GM20431 (cell line): Measurements from ENCODE around the gene PAMR1.
"Not testable (repeated sequence)": the region's sequence is repeated elsewhere in the genome, so short reads cannot be mapped to it uniquely, and the experiment has no call there.

ENCODE experiments used
- in situ Hi-C: fragments of 300-500 bp; cut with MseI, MboI; formaldehyde crosslinking; loops from one replicate; pipeline ENCODE4 v1.15.0; 2020; ENCODE audit warnings: low sequenced_read_pairs; ENCODE audit not compliant: unreplicated experiment

PAMR1 gene

DNA sequence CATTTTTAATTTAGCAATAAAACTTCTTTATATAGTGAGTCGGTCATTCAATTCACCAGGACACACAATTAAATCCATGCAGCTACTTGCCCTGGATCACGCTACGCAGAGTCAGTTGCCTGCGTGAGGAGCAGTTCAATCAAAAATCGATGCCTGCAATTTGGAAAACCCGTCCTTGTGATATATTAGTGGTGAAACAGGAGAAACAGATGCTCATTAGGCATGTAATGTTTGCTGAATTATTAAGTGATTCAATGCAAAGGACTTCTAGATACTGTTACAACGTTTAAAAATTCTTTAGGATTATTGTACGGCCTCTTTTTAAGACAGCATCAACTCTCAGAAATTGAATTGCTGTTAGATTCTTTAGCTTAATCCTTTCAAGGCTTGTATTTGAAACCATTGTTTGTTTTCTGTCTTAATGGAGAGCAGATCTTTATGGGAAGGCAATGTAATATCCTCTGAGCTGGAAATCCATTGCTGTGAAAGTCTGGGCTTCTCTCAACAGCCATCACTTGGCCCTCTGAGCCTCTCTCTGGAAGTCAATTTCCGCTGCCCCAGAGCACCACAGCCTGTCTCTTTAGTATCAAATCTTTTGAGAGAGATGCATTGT is 20.1 kb upstream of the PAMR1 start:
- in situ Hi-C loops: no loop called here

DNA sequence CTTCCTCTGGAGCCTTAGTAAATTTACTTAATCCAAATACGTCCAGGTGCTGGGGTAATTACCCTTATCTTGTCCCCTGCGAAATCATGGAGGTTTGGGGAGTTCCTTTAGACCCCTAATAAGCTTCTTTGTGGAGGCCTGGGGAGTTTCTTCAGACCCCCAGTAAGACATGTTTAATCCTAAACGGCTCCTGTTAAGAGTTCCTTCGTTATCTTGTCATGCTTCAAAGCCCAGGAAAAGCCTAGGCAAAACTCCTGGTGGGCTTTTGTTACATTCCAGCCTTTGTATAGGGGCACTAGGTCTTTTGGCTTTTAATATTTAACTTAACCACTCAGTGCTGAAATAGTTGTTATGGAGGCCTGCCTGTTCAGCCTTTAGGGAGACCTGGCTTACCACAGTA is 18.1 kb upstream of the PAMR1 start:
- in situ Hi-C loops: no loop called here

DNA sequence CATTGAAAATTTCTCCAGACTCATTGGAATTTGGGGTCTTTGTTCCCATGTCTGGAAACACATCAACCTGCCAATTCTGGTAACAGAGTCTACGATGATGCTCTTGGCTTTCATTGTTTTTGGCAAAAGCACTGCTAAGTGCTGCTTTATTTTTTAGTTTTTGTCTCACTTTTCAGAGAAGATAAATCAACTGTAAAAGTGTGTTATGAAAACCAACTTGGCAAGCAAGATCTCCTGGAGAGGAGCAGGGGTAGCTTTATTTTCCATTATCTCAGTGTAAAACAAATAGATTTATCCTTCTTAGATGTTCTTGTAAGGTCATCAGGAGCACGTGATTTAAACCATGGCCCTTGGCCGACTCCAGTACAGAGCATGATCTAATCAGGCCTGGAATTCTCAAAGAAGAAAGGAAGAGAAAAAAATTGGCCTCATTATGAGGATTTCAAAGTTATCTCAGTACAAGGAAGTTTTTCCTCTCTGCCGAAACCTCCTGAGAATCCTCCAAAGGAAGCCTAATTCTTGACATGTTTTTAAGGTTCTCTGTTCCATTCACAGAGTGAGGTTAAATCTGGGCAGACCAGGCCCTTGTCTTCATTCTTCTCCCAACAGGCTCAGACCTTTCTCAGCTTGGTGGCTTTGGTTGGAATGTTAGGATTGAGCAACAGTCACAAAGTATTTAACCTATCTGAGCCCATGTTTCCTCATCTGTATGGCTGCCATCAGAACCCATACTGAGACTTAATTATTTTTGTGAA is 16.4 kb upstream of the PAMR1 start:
- in situ Hi-C loops: no loop called here

DNA sequence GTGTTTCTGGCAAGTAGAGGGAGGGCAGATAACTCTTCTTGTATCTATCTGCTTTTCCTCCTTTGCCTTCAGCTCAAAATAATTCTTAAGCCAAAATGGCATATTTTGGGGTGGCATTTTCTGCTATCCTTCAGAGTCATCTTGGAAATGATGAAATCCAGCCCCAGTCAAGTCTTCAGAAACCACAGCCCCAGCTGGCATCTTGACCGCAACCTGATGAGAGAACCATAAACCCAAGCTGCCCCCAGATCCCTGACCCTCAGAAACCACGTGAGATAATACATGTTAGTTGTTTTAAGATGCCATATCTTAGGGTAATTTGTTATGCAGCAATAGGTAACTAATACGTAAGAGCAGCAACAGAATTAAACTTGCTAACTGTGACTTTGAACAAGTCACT is 15.1 kb upstream of the PAMR1 start:
- in situ Hi-C loops: no loop called here

DNA sequence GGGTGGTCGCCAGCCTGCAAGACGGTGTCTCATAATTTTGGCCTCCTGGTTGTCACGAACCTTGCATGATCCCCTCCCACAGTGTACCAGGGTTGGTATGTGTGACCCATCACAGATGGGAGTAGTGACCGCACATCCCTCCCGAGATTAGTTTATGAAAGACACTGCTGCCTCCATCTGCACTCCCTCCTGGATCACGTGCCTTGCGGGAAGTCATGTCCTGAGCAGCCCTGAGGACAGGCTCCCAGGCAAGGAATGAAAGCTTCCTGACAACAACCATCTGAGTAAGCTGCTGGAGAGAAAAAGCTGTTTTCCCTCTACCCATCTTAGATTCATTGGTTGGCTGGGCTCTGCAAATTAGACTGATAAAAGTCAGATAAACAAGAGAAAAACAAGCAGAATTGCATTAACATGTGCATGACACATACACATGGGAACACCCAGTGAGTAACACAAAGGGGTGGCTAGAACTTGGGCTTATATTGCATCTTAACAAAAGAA is 14.4 kb upstream of the PAMR1 start:
- in situ Hi-C loops: no loop called here

DNA sequence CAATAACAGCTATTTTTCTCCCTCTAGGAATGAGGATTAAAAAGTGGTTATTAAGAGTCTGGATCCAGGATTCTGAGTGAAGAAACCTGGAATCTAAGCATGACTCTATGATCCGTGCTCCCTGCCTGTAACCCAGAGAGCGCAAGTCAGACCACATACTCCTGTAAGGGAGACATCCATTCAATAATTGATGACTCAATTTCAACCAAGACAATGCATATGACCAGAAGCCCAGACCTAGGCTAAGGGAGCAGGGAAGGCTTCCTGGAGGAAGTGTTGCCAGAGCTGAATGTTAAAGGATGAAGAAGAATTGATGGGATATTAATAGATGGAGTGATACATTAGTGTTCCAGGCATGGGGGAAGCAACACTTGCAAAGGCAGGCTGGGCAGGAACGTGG is 13.8 kb upstream of the PAMR1 start:
- in situ Hi-C loops: no loop called here

DNA sequence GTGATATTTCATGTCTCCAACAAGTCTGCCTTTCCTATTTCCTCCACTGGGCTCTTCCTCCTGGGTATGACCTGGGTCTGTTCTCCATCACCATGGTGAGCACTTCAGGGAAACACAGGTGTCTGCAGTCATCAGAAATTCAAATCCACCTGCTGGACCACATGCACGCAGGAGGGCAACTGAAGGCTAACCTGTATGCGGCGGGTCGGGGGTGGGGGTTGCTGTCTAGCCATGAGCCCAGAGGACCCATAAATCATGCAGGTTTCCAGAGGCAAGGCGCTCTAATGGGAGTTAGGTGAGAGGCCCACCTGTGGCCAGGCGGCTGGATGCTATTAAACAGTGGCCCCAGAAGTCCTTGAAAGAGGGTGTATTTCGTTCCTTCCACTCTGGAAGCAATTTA is 11.1 kb upstream of the PAMR1 start:
- in situ Hi-C loops: no loop called here

DNA sequence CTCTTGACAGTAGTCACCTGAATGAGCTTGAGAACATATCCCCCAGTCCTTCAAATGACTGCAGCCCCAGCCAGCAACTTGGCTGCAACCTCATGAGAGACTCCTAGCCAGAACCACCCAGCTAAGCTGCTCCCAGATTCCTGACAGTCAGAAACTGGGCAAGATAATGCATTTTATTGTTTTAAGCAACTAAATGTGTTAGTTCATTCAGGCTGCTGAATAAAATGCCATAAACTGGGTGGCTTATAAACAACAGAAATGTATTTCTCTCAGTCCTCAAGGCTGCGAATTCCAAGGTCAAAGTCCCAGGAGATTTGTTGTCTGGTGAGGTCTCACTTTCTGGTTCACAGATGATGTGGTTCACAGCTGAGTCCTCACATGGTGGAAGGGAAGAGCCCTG is 5.8 kb upstream of the PAMR1 start:
- in situ Hi-C loops: no loop called here

DNA sequence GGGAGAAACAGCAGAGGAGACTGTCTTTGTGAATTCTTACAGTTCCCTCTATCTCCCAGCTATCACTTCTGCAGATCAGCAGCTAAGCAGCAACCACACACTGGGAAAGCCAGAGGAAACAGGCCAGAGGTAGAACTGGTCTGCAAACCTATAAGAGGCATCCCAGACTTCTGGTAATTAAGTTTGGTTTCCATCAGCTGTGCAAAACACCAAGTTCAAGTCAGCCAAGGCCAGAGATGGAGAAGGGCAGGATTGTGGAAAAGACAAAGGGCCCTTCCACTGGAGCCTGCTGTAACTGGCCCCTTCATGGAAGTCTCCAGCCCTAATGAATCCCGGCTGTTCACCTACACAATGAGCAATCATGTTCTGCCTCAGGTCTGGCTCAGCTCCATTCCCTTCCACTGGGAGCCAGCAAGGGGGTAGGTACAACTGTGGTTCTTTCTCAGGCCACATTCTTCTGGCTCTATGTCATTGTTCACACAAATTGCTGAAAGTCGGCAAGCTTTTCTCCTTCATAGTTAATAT is 4.6 kb upstream of the PAMR1 start:
- in situ Hi-C loops: no loop called here

DNA sequence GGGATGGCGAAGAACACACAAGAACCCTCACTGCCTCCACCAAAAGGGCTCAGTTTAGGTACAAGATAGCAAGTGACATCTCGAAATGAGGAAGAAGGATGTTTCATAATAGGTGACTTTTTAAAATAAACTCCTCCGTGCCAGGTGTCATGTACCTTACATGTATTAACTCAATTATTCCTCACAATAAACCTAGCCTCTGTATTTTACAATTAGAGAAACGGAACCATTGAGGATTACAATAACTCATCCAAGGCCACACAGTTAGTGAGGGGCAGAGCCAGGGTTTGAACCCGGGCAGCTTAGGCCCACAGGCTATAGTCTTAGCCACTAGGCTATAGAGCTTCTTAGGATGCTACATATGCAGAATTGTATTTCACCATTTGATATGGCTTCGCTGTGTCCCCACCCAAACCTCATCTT is 965 bp upstream of the PAMR1 start:
- in situ Hi-C loops: no loop called here

DNA sequence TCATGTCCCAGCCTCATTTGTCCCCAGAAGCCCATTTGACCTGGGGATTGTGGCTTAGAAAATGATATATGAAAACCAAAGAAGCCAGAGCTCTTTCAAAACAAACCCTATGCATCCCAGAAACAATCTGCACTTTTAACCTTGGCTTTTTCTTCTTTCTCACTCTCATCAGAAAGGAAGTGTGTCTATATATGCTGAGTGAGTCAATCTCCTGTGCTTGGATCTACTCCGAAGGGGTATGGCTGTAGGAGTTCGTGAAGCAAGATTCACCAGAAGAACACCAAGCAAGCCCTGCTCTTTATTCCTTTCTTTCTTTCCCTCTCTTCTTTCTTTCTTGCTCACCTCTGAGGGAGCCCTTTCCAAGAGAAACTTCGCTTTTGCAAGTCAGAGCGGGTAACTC is 636 bp downstream of the PAMR1 start:
- in situ Hi-C loops: no loop called here

DNA sequence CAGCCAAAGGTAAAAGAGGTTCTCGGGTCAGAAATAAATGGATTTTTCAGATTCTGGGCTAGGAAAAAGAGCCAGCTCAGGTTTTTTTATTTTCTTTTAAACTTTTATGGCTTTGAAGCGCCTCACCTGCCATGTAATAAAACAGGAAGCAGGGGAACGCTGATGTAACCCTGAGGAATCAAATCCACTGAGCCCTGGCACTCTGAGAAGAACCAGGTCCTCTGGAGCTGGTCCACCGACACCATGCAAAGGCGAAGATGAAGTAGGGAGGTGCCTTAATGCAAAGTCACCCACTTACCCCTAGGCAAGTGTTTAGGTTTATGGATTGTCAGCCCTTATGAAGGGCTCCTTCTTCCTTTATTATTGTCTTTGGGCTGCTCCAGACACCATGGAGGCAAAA is 1.6 kb downstream of the PAMR1 start:
- in situ Hi-C loops: no loop called here

DNA sequence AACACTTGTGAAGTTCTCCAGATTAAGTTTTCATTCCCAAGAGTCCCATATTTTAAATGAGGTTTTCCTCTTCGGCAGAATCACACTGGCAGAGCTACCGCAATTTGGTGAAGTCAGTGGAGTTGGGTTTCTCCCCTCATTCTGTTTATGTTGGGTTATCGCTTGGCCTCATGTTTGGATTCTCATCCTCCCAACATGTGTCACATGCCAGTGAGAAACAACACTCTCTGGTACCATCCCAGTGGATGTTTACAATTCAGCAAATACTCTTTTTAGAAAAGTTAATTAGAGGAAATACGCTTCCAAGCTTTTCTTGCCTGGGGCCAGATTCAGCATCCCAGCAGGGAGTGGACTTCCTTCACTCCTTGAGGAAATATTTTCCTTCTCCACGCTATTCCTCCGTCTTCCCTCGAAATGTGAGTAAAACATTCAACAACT is 2.1 kb downstream of the PAMR1 start:
- in situ Hi-C loops: no loop called here

DNA sequence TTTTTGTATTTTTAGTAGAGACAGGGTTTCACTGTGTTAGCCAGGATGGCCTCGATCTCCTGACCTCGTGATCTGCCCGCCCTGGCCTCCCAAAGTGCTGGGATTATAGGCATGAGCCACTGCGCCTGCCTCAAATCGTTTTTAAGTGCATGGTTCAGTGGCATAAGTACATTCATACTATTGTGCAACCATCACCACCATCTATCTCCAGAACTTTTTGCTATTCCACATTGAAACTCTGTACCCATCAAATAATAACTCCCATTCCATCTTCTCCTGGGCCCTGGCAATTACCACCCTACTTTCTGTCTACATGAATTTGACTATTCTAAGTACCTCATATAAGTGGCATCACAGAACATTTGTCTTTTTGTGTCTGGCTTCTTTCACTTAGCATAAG is 3.3 kb downstream of the PAMR1 start:
- in situ Hi-C loops: not testable (repeated sequence)

DNA sequence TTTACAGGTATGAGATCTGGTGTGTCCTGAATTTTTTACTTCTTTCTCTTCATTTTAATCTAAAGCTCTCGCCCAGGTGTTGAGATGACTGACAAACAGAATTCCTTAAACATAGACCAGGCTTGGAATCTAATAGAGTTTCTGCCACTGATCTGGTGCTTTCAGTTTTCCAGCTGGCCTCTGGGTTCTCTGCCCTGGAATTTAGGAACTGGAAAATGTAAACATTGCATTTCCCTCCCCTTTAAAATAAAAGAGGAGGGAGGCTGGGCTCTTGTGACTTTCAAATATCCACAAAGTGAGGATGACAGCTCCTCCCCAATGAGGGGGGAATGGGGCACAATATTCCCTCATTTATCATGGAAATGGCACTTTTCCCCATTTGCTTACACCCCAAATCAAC is 5.0 kb downstream of the PAMR1 start:
- in situ Hi-C loops: no loop called here

DNA sequence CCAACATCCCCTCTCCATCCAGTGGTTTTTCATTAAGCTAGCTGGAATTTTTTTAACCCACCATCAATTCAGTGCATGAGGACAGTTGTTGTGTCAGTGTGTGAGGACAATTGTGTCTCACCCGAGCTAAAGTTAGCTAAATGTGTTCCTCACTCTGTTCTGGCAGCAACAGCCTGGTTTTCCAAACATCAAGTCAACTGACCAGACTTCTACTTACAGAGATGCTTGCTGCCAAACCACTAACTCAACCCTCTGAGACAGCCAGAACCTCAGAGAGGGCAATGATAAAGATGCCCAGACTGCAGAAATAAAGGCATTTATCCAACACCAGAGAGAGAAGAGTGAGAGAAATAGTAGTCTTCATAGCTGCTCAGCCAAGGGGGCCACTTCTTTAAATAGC is 6.7 kb downstream of the PAMR1 start:
- in situ Hi-C loops: no loop called here

DNA sequence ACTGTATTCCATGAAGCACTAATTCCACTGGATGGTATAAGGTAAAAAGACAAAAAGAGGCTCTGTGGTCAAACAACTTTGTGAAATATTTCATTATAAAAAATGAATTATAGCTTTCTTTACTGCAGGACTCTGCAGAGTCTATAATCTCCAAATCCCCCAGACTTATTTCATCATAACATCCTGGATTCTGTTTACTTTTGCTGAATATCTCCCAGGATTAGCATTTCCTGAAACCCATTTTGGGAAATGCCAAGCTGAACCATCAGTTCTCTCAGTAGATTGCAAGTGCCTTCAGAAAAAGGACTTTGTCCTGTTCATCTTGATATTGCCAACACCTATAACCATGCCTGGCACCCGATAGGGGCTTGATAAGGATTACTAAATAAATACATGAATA is 7.9 kb downstream of the PAMR1 start:
- in situ Hi-C loops: no loop called here

DNA sequence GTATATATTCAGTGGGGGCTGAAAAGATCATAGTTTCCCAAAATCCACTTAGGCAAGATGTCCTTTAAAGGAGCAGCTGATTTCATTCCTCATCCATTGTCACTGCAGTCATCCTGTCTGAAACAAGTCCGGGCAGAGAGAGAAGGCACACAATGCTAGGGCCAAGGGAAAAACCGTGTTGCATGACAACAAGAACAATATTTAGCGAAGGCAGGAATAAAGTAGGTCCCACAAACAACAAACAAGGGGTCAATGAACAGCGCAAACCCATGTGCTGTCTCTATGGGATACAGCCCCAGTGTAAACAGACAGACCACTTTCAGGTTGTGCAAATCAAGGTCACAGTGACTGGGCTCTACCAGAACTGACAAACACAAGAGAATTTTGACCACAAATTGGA is 9.0 kb downstream of the PAMR1 start:
- in situ Hi-C loops: no loop called here

DNA sequence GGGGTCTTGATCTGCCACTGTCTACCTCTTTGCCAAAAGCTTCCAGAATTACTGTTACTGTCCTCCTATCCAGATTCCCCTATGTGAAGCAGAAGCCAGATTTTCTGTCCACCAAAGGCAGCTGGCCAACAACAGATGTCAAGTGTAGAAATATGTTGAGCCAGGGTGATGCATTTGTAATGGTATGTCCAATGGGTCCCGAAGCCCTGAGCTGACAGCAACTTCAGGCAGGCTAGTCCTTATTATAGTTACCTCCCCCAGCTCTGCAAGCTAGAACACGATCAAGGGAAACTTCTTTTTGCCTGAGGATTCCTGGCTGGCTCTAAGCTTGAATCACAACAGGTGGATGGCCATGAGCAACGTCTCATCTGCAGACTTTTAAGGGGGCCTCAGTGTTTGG is 10.2 kb downstream of the PAMR1 start:
- in situ Hi-C loops: no loop called here

DNA sequence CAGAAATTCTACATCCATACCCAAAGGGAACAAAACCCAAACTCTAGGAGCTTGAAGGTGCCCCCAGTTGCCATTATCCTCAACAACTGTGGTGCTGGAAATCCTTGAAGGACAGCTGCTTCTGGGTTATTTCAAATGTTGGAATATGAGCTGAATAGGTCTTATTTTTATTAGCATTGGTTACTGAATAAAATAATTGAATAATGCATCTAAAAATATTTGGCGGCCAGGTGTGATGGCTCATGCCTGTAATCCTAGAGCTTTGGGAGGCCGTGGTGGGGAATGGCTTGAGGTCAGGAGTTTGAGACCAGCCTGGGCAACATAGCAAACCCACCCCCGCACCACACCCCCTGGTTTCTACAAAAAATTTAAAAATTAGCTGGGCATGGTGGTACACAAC is 10.9 kb downstream of the PAMR1 start:
- in situ Hi-C loops: no loop called here

DNA sequence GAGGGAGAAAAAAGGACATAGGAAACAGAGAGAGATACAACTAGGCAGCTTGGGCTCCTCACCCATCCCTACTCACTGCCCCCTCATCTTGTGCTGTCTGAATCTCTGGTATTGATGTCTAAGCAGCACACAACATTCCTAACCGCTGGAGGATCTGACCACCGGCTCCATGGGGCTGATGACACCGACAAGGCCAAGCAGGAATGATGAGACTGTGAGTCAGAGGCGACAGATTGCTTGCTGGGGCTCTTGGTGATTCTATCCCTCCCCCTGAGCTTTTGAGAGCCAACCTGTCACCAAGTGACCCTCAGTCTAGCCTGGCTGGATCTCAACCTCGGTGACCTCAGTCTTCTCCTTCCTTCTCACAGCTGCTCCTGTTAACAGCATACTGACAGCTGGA is 13.8 kb downstream of the PAMR1 start:
- in situ Hi-C loops: no loop called here

DNA sequence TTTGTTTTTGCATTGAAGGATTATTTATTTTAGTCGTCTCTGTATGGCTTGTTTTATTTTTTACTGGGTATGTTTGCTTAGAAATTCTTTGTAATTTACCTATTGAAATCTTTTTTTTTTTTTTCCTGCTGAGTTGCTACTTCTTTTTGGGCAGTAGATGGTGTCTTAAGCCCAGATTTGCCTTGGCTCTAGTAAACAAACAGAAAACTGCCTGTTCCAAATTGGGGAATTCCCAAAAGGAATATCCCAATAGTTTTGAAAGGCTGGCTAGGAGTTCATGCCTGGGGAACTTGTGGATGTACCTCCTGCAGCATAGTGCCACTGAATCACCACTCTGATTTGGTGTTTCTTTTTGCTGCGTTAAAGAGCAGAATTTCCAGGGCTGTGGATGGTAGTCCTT is 17.7 kb downstream of the PAMR1 start:
- in situ Hi-C loops: no loop called here
